HL-60 (cell line): ENCODE measurements around the gene PLEKHA5.

ENCODE experiments used
- POLR2AphosphoS5 ChIP-seq: IDR thresholded peaks from 2 replicates; pipeline ENCODE4 v1.6.1; 2012; ENCODE audit warnings: low read depth
- SPI1 ChIP-seq: IDR thresholded peaks from 2 replicates; pipeline ENCODE4 v1.6.1; 2012; ENCODE audit warnings: low read depth, mild to moderate bottlenecking, borderline replicate concordance
- TF ChIP-seq, protein P1 (sequence below): IDR thresholded peaks from one replicate; pipeline ENCODE4 v1.5.1; 2011; ENCODE audit warnings: low read length, control low read depth, inconsistent platforms; ENCODE audit not compliant: insufficient read depth
- TF ChIP-seq, protein P2 (sequence below): IDR thresholded peaks from 2 replicates; pipeline ENCODE4 v1.6.1; 2012; ENCODE audit warnings: low read depth; ENCODE audit not compliant: insufficient replicate concordance

DNA sequence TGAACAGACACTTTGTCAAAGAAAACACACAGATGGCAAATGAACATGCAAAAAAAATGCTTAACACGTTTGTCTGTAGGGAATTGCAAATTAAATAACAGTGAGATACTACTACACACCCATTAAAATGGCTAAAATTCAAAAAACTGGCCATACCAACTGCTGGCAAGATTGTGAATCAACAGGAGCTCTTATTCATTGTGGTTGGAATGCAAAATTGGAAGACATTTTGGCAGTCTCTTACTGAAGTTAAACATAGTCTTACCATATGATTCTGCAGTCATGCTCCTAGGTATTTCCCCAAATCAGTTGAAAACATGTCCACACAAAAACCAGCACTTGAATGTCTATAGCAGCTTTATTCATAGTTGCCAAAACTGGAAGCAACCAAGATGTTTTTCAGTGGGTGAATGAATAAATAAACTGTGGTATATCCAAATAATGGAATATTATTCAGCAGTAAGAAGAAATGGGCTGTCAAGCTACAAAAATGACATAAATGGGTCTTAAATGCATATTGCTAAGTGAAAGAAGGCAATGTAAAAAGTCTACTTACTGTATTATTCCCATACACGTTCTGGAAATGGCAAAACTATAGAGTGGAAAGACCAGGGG, 91.4 kb downstream of the PLEKHA5 start:
- TF ChIP-seq, protein P1, sequence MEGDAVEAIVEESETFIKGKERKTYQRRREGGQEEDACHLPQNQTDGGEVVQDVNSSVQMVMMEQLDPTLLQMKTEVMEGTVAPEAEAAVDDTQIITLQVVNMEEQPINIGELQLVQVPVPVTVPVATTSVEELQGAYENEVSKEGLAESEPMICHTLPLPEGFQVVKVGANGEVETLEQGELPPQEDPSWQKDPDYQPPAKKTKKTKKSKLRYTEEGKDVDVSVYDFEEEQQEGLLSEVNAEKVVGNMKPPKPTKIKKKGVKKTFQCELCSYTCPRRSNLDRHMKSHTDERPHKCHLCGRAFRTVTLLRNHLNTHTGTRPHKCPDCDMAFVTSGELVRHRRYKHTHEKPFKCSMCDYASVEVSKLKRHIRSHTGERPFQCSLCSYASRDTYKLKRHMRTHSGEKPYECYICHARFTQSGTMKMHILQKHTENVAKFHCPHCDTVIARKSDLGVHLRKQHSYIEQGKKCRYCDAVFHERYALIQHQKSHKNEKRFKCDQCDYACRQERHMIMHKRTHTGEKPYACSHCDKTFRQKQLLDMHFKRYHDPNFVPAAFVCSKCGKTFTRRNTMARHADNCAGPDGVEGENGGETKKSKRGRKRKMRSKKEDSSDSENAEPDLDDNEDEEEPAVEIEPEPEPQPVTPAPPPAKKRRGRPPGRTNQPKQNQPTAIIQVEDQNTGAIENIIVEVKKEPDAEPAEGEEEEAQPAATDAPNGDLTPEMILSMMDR: no peak
- TF ChIP-seq POLR2AphosphoS5: no peak
- TF ChIP-seq, protein P2, sequence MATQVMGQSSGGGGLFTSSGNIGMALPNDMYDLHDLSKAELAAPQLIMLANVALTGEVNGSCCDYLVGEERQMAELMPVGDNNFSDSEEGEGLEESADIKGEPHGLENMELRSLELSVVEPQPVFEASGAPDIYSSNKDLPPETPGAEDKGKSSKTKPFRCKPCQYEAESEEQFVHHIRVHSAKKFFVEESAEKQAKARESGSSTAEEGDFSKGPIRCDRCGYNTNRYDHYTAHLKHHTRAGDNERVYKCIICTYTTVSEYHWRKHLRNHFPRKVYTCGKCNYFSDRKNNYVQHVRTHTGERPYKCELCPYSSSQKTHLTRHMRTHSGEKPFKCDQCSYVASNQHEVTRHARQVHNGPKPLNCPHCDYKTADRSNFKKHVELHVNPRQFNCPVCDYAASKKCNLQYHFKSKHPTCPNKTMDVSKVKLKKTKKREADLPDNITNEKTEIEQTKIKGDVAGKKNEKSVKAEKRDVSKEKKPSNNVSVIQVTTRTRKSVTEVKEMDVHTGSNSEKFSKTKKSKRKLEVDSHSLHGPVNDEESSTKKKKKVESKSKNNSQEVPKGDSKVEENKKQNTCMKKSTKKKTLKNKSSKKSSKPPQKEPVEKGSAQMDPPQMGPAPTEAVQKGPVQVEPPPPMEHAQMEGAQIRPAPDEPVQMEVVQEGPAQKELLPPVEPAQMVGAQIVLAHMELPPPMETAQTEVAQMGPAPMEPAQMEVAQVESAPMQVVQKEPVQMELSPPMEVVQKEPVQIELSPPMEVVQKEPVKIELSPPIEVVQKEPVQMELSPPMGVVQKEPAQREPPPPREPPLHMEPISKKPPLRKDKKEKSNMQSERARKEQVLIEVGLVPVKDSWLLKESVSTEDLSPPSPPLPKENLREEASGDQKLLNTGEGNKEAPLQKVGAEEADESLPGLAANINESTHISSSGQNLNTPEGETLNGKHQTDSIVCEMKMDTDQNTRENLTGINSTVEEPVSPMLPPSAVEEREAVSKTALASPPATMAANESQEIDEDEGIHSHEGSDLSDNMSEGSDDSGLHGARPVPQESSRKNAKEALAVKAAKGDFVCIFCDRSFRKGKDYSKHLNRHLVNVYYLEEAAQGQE: no peak
- TF ChIP-seq SPI1: no peak
